OCI-LY1 (cell line): ENCODE measurements around the gene SHROOM4.

ENCODE experiments used
- H2AFZ ChIP-seq: fragments of 200-600 bp; sonication (generic), shearing (Covaris generic); 2 replicates; pipeline ENCODE4 v1.6.0; 2014; ENCODE audit warnings: antibody characterized with exemption, mild to moderate bottlenecking, low read length
- H3F3A ChIP-seq: fragments of 200-600 bp; sonication (generic), shearing (Covaris generic); 2 replicates; pipeline ENCODE4 v1.6.0; 2014; ENCODE audit warnings: mild to moderate bottlenecking, antibody characterized with exemption, low read length, moderate library complexity; ENCODE audit not compliant: insufficient read depth
- H3K27ac ChIP-seq: fragments of 200-600 bp; sonication (generic); 2 replicates; pipeline ENCODE4 v1.5.1; 2014; ENCODE audit warnings: low read length, mixed run types, mild to moderate bottlenecking, low read depth; ENCODE audit not compliant: poor library complexity, severe bottlenecking
- H3K27me3 ChIP-seq: fragments of 200-600 bp; sonication (generic); 2 replicates; pipeline ENCODE4 v1.6.0; 2014; ENCODE audit warnings: antibody characterized with exemption, mild to moderate bottlenecking, low read length, moderate library complexity; ENCODE audit not compliant: insufficient read depth
- H3K36me3 ChIP-seq: fragments of 200-600 bp; sonication (generic); 2 replicates; pipeline ENCODE4 v1.6.1; 2014; ENCODE audit warnings: mild to moderate bottlenecking, antibody characterized with exemption, low read length, moderate library complexity, mixed read lengths; ENCODE audit not compliant: insufficient read depth
- H3K4me1 ChIP-seq: fragments of 200-600 bp; sonication (generic); 2 replicates; pipeline ENCODE4 v1.5.1; 2014; ENCODE audit warnings: mild to moderate bottlenecking, low read length, moderate library complexity; ENCODE audit not compliant: insufficient read depth, severe bottlenecking
- H3K4me2 ChIP-seq: fragments of 200-600 bp; sonication (generic), shearing (Covaris generic); 2 replicates; pipeline ENCODE4 v1.6.1; 2014; ENCODE audit warnings: low read length
- H3K4me3 ChIP-seq: fragments of 200-600 bp; sonication (generic); 2 replicates; pipeline ENCODE4 v1.5.1; 2014; ENCODE audit warnings: low read length, low read depth, mild to moderate bottlenecking, mixed read lengths; ENCODE audit not compliant: poor library complexity, severe bottlenecking
- H3K79me2 ChIP-seq: fragments of 200-600 bp; shearing (Covaris generic); 2 replicates; pipeline ENCODE4 v1.6.1; 2016; ENCODE audit warnings: mixed run types, low read length, mixed read lengths; ENCODE audit not compliant: insufficient read depth
- H3K9ac ChIP-seq: fragments of 200-600 bp; sonication (generic), shearing (Covaris generic); 2 replicates; pipeline ENCODE4 v1.6.1; 2014; ENCODE audit warnings: mild to moderate bottlenecking, low read length, mixed read lengths
- H3K9me2 ChIP-seq: fragments of 200-600 bp; sonication (generic), shearing (Covaris generic); 2 replicates; pipeline ENCODE4 v1.6.1; 2014; ENCODE audit warnings: low read depth, mild to moderate bottlenecking, low read length, mixed read lengths
- H3K9me3 ChIP-seq: fragments of 200-600 bp; shearing (Covaris generic); 2 replicates; pipeline ENCODE4 v1.6.1; 2014; ENCODE audit warnings: low read length, mixed read lengths
- H4K20me1 ChIP-seq: fragments of 200-600 bp; sonication (generic), shearing (Covaris generic); 2 replicates; pipeline ENCODE4 v1.6.0; 2016; ENCODE audit warnings: mild to moderate bottlenecking, low read length; ENCODE audit not compliant: insufficient read depth
- EZH2 ChIP-seq: fragments of 200-600 bp; sonication (generic), shearing (Covaris generic); IDR thresholded peaks from 2 replicates; pipeline ENCODE4 v1.8.0; 2017; ENCODE audit warnings: borderline replicate concordance, mixed run types, mild to moderate bottlenecking, antibody characterized with exemption, low read length, moderate library complexity, mixed read lengths
- TF ChIP-seq, protein P1 (sequence below): fragments of 200-600 bp; sonication (generic), shearing (Covaris generic); IDR thresholded peaks from 2 replicates; pipeline ENCODE4 v1.5.1; 2017; ENCODE audit warnings: mild to moderate bottlenecking, antibody characterized with exemption, low read length, moderate library complexity, mixed read lengths

SHROOM4 gene, protein sequence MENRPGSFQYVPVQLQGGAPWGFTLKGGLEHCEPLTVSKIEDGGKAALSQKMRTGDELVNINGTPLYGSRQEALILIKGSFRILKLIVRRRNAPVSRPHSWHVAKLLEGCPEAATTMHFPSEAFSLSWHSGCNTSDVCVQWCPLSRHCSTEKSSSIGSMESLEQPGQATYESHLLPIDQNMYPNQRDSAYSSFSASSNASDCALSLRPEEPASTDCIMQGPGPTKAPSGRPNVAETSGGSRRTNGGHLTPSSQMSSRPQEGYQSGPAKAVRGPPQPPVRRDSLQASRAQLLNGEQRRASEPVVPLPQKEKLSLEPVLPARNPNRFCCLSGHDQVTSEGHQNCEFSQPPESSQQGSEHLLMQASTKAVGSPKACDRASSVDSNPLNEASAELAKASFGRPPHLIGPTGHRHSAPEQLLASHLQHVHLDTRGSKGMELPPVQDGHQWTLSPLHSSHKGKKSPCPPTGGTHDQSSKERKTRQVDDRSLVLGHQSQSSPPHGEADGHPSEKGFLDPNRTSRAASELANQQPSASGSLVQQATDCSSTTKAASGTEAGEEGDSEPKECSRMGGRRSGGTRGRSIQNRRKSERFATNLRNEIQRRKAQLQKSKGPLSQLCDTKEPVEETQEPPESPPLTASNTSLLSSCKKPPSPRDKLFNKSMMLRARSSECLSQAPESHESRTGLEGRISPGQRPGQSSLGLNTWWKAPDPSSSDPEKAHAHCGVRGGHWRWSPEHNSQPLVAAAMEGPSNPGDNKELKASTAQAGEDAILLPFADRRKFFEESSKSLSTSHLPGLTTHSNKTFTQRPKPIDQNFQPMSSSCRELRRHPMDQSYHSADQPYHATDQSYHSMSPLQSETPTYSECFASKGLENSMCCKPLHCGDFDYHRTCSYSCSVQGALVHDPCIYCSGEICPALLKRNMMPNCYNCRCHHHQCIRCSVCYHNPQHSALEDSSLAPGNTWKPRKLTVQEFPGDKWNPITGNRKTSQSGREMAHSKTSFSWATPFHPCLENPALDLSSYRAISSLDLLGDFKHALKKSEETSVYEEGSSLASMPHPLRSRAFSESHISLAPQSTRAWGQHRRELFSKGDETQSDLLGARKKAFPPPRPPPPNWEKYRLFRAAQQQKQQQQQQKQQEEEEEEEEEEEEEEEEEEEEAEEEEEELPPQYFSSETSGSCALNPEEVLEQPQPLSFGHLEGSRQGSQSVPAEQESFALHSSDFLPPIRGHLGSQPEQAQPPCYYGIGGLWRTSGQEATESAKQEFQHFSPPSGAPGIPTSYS (N-terminal part only)

DNA sequence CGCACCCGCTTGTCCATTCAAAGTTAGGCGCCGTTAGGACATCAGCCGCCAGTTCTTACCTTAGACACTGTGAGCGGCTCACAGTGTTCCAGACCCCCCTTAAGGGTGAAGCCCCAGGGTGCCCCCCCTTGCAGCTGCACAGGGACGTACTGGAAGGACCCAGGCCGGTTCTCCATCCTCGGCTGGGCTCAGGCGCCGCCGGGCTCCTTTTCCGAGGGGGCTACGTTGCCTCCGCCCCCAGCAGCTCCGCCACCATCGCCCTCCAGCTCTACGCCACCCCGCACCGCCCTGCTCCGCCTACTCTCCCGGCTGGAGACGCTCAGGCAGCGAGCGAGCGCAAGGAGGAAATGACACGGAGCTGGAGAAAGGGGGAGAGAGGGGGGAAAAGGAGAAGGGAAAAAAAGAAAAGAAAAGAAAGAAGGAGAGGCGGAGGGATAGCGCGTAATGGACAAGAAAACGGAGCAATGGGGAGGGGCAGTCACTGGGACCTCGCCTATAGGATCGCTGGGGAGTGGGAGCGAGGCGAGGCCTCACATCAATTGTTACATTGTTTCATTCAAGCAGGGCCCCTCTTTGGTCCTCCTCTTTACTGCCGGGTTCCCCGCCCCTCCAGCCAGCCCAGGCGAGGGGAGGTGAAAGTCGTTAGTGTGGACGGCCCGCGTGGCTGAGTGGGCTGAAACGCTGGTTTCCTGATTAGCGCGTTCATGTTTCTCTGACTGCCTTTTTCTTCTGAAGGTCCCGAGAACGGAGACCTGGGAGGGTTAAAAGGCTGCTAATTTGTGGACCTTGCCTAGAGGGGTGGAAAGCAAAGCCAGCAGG, at the start of gene SHROOM4:
TSS of gene SHROOM4 (minus strand) at position 352 of the 819 bp plus-strand sequence. CDS start at position 176, 176 bp downstream.
- no peak within 1 kb of the TSS for H3K27ac ChIP-seq
- no peaks in the 10 kb centered on the region for H3K27me3 ChIP-seq
- H3K9me3 ChIP-seq: no peaks in the 10 kb centered on the region
- no peaks in the 10 kb centered on the region for H3K4me1 ChIP-seq
- H4K20me1 ChIP-seq: no peaks in the 10 kb centered on the region
- H3K4me3 ChIP-seq: no peak within 1 kb of the TSS
- no peaks in the 10 kb centered on the region for H3K36me3 ChIP-seq
- H3K9me2 ChIP-seq: no peaks in the 10 kb centered on the region
- no peaks in the 10 kb centered on the region for H3F3A ChIP-seq
- no peak within 1 kb of the TSS for H3K4me2 ChIP-seq
- H3K9ac ChIP-seq: no peak within 1 kb of the TSS
- no peaks in the 10 kb centered on the region for H3K79me2 ChIP-seq
- TF ChIP-seq EZH2: no peak
- TF ChIP-seq, protein P1, sequence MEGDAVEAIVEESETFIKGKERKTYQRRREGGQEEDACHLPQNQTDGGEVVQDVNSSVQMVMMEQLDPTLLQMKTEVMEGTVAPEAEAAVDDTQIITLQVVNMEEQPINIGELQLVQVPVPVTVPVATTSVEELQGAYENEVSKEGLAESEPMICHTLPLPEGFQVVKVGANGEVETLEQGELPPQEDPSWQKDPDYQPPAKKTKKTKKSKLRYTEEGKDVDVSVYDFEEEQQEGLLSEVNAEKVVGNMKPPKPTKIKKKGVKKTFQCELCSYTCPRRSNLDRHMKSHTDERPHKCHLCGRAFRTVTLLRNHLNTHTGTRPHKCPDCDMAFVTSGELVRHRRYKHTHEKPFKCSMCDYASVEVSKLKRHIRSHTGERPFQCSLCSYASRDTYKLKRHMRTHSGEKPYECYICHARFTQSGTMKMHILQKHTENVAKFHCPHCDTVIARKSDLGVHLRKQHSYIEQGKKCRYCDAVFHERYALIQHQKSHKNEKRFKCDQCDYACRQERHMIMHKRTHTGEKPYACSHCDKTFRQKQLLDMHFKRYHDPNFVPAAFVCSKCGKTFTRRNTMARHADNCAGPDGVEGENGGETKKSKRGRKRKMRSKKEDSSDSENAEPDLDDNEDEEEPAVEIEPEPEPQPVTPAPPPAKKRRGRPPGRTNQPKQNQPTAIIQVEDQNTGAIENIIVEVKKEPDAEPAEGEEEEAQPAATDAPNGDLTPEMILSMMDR: no peak
- no peak within 1 kb of the TSS for H2AFZ ChIP-seq

DNA sequence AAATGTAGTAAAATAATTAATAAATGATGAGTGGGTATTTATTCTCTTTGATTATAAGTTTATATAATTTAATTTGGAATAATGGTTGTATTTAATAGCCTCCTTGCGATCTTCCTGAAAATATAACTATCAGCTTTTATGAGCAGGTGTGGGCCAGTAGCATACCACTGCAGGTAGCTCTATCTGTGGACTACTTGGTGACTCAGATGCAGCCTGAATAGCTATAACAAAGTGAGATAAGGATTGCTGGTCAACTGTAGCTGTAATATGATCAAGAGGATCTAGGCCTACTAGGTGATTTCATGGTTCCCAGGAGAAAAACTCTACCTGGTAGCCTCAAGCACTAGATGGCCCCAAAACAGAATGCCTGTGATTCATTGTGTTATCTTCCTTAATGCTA, 49.5 kb upstream of the SHROOM4 start:
- Histone ChIP-seq H4K20me1 (no peaks in the 10 kb centered on the region), H3K9me3 (no peaks in the 10 kb centered on the region), H3K4me1 (no peaks in the 10 kb centered on the region), H3K4me2 (no peak overlapping the region), H3K9ac (no peak overlapping the region), H3K4me3 (no peak overlapping the region), H3K27ac (no peak overlapping the region), H3F3A (no peaks in the 10 kb centered on the region), H3K27me3 (no peaks in the 10 kb centered on the region), H2AFZ (no peak overlapping the region), H3K9me2 (no peaks in the 10 kb centered on the region), H3K36me3 (no peaks in the 10 kb centered on the region), H3K79me2 (no peaks in the 10 kb centered on the region)
- TF ChIP-seq, protein P1: no peak
- no peak for TF ChIP-seq EZH2

- Histone ChIP-seq H3F3A (no peaks in the 10 kb centered on the region), H2AFZ (no peak overlapping the region), H4K20me1 (no peaks in the 10 kb centered on the region), H3K9ac (no peak overlapping the region), H3K4me1 (no peaks in the 10 kb centered on the region), H3K79me2 (no peaks in the 10 kb centered on the region), H3K4me3 (no peak overlapping the region), H3K36me3 (no peaks in the 10 kb centered on the region), H3K9me3 (no peaks in the 10 kb centered on the region), H3K27ac (no peak overlapping the region), H3K4me2 (no peak overlapping the region), H3K27me3 (no peaks in the 10 kb centered on the region), H3K9me2 (no peaks in the 10 kb centered on the region)
- TF ChIP-seq, protein P1: no peak
- TF ChIP-seq EZH2: no peak
Measured at GRCh38 chrX:50860518-50860917, 46.5 kb upstream of the SHROOM4 start.
